Bronchial epithelial cell (primary cell): Measurements from ENCODE around the gene NEK4. TPM values are rescaled to one million over a fixed set of nuclear protein-coding genes. Genes with fewer than 3 reads are reported as not detected.

Source experiments
- DNase-seq: peaks from one replicate; pipeline ENCODE4 v3.0.0-alpha.2; 2010; ENCODE audit warnings: low read depth
- FAIRE-seq: peaks from 2 replicates; lab custom pipeline; 2011; peaks lifted over from hg19 to GRCh38; lab: Jason Lieb, UNC
- H3K27me3 ChIP-seq: 2 replicates; pipeline ENCODE4 v1.5.1; 2011; ENCODE audit warnings: low read length; ENCODE audit not compliant: control insufficient read depth, insufficient read depth
- H3K36me3 ChIP-seq: 2 replicates; pipeline ENCODE4 v1.5.1; 2011; ENCODE audit warnings: low read length; ENCODE audit not compliant: control insufficient read depth, insufficient read depth
- H3K4me3 ChIP-seq: 2 replicates; pipeline ENCODE4 v1.5.1; 2011; ENCODE audit warnings: mild to moderate bottlenecking, low read depth, low read length, control low read depth
- total RNA-seq: library from RNA; depleted of rRNA; stranded (reverse); fragments of >200 nt; gene quantifications from 2 replicates; pipeline ENCODE4 v1.2.1, GENCODE V29; 2014
- TF ChIP-seq, protein P1 (sequence below): IDR thresholded peaks from 2 replicates; pipeline ENCODE4 v1.5.1; 2011; ENCODE audit warnings: mild to moderate bottlenecking, moderate library complexity, low read length, control low read depth, inconsistent platforms; ENCODE audit not compliant: insufficient read depth, severe bottlenecking

NEK4 gene
- total RNA-seq, 1 donor from 2014 or later = 20.5 TPM

DNA sequence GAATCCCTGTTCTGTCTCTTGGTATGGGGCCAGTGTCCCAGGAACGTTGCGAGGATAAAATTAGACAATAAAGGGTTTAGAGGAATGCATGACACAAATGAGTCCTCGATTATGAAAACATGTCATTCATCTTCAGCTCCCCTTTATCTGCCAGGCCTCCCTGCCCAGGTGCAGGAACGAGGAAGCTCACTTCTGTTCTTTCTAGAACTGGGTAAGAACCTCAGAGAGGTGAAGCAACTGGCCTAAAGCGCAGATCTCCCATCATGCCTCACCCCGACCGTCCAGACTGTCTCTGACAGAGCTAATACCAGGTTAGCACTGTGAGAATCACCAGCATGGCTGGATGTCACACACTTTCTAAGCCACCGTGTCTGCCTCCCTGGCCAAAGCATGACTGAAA, 5.1 kb upstream of the NEK4 start:
- H3K4me3 ChIP-seq = no peak overlapping the region
- FAIRE-seq (no peak), DNase-seq (no peak)

DNA sequence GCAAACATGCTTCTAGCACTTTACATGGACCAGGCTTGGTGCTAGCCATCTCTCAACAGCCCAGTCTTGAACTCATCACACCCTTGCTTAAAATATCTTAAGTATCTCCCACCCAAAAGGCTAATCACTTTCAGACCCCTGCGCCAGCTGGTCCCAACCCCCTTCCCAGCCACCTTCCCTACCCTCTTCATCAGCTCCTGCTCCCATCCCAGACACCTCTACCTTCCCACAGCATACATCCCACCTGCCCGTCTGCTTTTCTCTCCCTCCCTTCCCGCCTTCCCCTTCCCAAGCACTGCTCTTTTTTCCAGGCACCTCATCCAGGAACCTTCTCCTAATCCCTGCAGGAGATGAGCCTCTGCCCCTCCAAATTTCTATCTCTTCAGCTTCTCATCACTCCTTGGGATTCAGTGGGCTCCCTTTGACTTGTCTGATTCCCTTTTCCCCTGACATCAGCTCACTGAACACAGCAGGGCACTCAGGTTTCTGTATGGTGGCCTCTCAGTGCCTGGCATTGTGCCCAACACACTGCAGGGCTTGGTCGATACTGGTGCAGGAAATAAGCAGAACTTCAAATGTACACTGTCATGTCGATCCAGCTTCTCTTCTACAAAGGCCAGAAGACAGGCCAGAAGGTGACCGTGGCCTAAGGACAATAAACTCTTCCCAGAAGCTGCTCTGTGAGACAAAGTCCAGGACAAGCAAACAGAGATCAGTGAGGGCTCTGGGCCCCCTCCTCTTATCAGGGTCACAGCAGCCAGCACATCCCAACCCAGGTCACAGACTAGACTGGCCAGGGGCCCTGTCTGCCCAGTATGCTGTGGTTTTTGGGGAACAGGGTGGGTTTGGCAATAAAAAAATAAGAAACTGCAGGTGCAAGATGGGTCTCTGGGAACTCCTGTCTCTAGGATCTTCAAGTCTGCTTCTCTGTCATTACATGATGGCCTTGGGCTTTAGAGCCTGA, 4.4 kb upstream of the NEK4 start:
- TF ChIP-seq, protein P1, sequence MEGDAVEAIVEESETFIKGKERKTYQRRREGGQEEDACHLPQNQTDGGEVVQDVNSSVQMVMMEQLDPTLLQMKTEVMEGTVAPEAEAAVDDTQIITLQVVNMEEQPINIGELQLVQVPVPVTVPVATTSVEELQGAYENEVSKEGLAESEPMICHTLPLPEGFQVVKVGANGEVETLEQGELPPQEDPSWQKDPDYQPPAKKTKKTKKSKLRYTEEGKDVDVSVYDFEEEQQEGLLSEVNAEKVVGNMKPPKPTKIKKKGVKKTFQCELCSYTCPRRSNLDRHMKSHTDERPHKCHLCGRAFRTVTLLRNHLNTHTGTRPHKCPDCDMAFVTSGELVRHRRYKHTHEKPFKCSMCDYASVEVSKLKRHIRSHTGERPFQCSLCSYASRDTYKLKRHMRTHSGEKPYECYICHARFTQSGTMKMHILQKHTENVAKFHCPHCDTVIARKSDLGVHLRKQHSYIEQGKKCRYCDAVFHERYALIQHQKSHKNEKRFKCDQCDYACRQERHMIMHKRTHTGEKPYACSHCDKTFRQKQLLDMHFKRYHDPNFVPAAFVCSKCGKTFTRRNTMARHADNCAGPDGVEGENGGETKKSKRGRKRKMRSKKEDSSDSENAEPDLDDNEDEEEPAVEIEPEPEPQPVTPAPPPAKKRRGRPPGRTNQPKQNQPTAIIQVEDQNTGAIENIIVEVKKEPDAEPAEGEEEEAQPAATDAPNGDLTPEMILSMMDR = no peak
- DNase-seq (no peak), FAIRE-seq (no peak)
- Histone ChIP-seq H3K27me3 (no peaks in the 10 kb centered on the region), H3K36me3 (no peaks in the 10 kb centered on the region), H3K4me3 (no peak overlapping the region)

More for the DNA sequence above, 5.1 kb upstream of the NEK4 start:
- Histone ChIP-seq H3K27me3 (no peaks in the 10 kb centered on the region), H3K36me3 (no peaks in the 10 kb centered on the region)
- TF ChIP-seq, protein P1 = no peak

DNA sequence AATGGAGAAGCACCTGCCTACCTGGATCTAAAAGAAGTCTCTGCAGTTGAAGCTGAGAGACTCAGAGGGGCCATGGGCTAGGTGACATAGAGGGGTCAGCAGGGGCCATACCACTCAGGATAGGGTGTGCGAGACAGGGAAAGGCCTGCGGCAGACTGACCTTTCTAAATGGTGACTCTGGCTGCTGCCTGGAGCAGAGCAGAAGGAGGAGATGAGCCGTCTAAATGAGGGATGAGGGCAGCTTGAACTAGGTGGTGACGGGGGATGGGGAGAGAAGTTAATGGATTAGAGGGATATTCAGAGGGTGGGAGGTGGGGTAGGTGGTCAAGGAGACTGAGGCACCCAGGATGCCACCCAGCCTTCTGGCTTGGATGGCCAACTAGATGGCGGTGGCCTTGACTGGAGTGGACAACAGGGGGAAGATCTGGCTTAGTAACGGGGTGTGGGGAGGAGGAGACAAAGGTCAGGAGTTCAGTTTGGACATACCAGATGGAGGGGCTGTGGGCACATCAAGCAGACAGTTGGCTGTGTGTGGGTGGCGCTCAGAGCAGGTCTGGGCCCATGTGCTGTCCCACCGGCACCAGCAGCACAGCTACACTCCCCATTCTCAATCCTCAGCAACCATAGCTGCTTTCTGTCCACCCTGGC, 3.5 kb upstream of the NEK4 start:
- no peak for FAIRE-seq
- Histone ChIP-seq H3K27me3 (no peaks in the 10 kb centered on the region), H3K4me3 (no peak overlapping the region), H3K36me3 (no peaks in the 10 kb centered on the region)
- TF ChIP-seq, protein P1 = no peak
- no peak for DNase-seq

DNA sequence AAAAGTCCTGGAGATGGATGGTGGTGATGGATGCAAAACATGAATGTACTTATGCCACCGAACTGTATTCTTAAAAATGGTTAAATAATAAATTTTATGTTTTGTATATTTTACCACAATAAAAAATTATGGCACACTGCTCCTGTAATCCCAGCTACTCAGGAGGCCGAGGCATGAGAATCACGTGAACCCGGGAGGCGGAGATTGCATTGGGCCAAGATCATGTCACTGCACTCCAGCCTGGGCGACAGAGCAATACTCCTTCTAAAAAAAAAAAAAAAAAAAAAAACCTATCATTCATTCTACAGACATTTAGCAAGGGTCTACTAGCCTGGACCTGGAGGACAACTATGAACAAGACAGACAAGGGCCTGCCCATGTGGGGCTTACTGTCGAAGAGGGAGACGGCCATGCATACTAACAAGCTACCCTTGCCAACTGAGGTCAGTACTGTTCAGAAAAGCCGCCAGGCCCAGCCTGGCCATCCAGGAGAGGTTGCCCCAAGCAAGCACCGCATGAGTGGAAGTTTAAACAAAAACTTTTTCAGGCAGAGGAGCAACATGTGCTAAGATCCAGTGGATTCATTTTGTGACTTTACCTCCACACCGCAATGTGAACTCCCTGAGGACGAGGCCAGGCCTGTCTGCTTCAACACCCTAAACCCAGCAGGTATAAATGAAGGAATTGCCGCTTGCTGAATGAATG, 2.8 kb upstream of the NEK4 start:
- TF ChIP-seq, protein P1 = no peak
- no peaks in the 10 kb centered on the region for H3K27me3 ChIP-seq
- DNase-seq (no peak), FAIRE-seq (no peak)
- no peak overlapping the region for H3K4me3 ChIP-seq
- H3K36me3 ChIP-seq = no peaks in the 10 kb centered on the region

DNA sequence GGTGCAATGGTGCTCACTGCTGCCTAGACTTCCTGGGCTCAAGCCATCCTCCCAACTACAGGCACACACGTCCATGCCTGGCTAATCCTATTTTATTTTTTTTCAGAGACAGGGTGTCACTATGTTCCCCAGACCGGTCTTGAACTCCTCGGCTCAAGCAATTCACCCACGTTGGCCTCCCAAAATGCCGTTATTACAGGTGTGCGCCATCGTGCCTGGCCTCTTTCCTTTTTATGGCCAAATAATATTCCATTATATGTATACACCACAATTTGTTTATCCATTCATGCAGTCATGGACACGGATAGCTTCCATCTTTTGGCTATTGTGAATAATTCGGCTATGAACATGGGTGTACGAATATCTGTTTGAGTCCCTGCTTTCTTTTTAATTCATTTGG, 962 bp upstream of the NEK4 start:
- FAIRE-seq (no peak), DNase-seq (no peak)

More for the DNA sequence above, 962 bp upstream of the NEK4 start:
- no peak overlapping the region for H3K4me3 ChIP-seq
- TF ChIP-seq, protein P1 = no peak
- peaks cover 2% of the 10 kb centered on the region for H3K36me3 ChIP-seq
- no peaks in the 10 kb centered on the region for H3K27me3 ChIP-seq
